Fibroblast of peridontal ligament (primary cell): Measurements from ENCODE around the gene DLGAP4.
A peak's percentile ranks its signal among the peaks of the same experiment; 100 is the strongest.
"Not testable (repeated sequence)": the region's sequence is repeated elsewhere in the genome, so short reads cannot be mapped to it uniquely, and the experiment has no call there.

Source experiments
- DNase-seq: peaks from one replicate; pipeline ENCODE4 v3.0.0-alpha.2; 2010; ENCODE audit errors: extremely low read depth

Gene DLGAP4

DNA sequence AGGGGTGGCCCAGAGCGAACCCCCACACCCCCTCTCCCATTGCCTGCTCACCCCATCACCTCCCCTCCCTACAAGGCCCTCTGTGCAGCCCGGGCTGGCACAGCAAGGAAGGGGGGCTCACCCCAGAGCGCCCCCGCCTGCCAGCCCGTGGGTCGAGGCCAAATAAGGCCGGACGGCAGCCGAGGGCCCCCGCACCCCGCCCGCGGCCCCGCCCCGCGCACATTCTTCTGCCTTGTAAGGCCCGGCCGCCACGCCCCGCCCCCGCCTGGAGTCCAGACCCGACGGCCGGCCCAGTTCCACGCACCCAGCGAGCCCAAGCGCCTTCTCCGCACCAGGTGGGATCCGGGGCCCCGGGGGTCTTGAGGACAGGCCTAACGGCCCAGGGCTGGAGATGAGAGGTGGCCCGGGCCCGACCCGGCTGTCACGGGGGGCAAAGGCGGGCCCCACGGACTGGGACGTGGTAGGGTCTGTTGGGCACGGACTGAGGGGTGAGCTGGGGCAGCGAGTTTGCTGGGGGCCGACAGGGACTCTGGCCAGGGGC is 235.2 kb downstream of the DLGAP4 start, which contains the start of gene MYL9:
MYL9 (plus strand) TSS at position 293 of the 541 bp plus-strand sequence. CDS start 3,366 bp downstream, outside the sequence.
- DNase-seq: peak; percentile 66

DNA sequence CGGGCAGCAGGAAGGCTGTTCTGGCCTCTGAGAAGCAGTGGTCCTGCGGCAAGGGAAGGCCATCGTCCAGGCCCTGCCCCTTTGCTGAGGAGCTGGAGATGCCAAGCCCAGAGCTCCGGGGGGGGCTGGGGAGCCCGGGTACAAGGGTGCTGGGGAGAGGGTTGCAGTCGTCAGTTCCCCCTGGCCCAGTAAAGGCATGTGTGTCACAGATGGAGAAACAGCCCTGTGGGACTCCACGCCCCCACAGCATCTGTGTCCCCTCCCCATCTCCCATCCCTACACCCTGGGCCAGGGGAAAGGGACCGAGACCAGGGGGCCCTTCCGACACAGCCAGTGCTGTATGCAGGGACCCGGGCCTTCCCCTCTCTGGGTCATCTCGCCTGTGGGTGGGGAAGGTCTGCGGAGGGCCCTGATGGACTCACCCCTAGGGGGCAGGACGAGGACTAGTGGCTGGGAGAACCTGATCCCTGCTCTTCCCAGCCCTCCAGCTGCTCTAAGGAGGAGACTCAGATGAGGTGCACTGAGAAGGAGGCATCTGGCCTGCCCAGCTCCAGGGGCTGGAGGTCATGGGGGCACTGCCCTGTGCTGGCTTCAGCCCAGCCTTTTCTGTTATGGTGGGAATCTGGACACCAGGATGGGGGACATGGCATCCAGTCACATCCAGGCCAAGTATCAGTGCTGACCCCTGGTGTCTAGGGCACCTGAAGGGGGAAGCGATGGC is 235.8 kb downstream of the DLGAP4 start:
- DNase-seq: peak; percentile 69

DNA sequence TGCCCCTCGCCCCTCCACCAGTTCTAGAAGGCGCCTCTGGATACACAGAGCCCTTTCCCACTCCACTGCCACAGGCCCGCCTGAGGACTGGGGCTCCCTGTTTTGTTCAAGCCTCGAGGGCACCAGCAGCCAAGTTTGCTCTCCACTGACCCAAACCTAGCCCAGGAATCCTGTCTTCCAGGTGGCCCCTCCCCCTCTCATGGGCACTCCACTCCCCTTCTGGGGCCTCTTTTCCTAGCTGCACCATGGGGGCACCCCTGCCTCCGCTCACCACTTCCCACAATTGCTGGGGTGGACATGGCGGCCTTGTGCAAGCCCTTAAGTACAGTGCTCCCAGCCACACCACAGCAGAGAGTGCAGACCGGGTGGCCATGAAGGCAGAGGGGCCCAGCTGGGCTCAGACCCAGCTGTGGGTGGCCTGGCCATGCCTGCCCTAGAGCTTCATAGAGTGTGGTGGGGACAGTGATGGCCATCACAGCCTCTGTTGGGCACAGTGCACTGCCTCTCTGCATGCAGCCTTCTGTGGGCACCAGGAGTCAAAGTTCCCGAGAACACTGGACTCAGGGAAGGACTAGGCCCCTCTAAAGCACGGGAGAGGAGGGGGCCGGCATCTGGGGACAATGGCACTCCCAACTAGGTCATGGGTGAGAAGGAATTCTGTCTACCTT is 236.5 kb downstream of the DLGAP4 start:
- no peak for DNase-seq

DNA sequence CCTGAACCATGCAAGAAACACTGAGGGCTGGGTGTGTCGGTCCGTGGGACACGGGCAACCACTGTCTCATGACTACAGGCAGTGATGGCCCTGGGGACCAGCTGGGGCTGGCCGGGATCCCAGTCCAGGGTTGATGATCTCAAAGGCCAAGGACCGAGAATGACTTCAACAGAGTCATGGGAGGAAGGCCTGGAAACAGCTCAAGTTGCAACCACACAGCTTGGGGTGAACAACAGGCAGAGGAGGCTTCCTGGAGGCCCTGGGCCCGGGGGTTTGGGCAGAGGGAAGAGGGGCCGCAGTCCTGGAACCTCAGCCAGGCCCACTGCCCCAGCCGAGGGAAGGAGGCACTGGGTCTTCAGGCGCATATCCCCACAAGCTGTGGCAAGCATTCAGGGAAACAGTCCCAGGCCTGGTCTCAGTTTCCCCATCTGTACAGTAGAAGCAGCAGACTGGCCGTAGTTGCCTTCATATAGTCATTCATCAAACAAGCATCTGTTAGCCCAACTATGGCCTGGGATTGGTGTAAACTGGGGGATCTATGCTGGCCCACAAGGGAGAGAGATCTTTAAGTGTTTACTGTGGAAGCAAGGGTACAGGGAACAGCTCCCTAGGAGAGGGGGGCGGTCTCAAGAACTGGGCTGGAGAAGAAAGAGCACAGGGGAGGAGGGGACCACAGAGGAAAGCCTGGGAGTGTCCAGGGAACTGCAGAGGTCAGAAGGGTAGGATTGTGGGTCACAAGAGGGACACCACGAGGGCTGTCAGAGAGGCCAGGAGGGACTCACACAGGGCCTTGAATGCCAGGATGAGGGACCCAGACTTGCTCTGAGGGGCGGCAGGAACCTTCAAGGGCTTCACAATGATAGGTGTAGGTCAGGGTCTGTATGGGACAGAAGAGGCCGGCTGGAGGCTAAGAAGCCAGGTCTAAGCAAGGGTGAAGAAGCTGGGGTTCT is 237.3 kb downstream of the DLGAP4 start:
- peak; percentile 93 for DNase-seq

DNA sequence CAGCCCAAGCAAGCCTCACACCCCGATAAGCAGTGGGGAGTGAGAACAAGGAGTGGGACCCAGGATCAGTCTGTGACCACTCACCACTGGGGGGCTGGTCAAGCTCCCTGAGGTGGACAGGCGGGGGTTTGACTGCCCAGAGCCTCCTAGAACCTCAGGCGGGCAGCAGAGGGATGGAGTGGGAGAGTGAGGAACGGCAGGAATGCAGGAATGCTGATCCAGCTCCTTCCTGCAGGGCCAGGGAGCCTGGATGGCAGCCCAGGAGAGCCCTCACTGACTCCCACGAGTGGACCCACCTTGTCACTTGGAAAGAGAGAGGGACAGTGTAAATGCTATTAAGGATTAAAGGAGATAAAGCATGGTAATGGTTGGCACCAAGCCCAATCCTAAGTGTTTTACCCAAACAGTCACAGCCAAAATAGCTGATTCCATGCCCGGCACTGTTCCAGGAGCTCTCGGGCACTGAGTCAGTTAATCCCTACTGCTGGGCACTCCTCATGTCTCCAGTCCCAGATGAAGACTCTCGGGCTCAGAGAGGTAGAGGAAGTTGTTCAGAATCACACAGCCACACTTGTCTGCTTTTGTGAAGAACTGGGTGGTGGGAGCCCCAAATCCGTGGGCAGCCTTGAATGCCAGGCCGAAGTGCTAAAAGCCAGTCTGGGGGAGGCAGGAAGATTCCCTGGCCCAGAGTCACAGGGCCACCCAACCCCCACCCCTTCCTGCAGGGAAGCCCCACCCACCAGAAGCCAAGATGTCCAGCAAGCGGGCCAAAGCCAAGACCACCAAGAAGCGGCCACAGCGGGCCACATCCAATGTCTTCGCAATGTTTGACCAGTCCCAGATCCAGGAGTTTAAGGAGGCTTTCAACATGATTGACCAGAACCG is 238.2 kb downstream of the DLGAP4 start:
- DNase-seq: peak; percentile 78

DNA sequence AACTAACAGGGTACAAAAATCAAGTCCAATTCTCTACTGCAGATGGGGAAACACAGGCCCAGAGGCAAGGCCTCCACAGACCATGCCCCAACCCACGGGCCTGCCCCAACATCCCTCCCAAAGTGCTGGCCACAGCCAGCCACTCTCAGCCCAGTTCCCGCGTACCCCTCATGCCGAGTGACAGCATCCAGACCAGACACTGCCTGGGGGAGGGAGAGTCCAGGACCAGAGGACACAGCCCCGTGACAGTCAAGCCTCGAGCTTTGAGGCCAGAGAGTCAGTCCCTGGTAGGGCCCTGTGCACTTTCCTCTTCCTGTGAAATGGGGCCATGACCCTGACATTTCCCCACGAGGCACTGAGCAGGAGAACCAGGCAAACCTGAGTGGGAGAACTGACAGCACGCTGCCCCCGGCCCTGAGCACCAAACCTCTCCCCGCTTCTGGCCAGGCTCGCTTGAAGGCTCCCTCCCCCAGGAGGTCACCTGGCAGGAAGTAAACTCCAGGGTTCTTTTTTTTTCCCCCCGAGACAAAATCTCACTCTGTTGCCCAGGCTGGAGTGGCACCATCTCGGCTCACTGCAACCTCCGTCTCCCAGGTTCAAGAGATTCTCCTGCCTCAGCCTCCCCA is 240.1 kb downstream of the DLGAP4 start:
- no peak for DNase-seq

DNA sequence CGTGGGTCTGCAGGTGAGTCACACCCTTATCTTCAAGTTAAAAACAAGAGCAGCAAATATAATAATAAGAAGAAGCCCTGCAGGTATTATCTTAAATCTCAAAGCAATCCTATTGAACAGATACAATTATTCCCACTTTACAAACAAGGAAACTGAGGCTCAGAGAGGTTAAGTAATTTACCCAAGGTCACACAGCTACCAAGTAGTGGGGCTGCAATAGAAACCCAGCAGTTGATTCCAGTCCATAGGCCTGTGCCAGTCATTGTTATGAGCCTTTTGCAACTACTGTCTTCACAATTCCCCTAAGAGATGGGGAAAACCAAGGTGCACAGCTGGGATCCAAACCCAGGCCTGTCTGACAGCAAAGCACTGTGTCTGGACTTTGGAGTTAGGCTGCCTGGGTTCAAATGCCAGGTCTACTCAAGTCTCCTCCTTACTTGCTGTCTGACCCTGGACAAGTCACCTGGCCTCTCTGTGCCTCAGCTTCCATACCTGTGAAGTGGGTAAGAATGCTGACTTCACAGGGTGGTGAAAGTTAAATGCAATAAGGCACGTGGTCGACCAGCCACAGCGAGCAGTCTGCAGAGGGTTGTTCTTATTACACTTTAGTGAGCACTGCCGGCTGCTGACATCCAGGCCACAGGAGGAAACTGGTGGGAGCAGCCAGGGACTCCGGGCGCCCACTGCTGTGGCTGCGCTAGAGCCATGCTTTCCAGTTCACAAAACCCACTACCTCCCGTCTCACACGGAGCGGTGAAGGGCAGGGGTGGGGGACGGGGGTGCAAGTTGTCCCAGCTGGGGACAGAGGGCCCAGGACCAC is 241.3 kb downstream of the DLGAP4 start:
- DNase-seq: no peak

DNA sequence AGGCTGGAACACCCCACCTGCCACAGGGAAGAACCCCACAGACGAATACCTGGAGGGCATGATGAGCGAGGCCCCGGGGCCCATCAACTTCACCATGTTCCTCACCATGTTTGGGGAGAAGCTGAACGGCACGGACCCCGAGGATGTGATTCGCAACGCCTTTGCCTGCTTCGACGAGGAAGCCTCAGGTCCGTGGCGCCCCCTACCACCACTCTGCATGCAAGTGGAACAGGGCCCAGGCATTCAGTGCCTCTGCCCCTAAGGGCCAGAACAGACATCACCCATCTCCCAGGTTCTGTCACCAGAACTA is 241.8 kb downstream of the DLGAP4 start:
- DNase-seq: no peak

DNA sequence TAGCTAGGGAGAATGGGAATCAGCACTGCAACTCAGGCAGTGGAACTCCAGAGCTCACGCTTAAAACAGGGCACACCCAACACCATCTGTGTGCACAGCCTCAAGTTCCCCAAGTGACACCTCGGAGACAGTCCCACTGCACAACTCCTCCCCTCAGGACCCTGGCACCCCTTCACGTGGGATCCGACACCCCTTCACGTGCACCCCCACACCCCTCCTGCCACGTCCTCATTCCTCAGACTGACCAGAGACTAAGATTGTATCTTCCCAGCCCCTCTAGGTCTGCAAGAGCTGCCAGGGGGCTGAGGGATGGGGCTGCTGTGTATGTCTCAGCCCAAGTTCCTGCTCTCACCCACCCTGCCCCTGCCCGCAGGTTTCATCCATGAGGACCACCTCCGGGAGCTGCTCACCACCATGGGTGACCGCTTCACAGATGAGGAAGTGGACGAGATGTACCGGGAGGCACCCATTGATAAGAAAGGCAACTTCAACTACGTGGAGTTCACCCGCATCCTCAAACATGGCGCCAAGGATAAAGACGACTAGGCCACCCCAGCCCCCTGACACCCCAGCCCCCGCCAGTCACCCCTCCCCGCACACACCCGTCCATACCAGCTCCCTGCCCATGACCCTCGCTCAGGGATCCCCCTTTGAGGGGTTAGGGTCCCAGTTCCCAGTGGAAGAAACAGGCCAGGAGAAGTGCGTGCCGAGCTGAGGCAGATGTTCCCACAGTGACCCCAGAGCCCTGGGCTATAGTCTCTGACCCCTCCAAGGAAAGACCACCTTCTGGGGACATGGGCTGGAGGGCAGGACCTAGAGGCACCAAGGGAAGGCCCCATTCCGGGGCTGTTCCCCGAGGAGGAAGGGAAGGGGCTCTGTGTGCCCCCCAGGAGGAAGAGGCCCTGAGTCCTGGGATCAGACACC is 242.8 kb downstream of the DLGAP4 start:
- DNase-seq: no peak

DNA sequence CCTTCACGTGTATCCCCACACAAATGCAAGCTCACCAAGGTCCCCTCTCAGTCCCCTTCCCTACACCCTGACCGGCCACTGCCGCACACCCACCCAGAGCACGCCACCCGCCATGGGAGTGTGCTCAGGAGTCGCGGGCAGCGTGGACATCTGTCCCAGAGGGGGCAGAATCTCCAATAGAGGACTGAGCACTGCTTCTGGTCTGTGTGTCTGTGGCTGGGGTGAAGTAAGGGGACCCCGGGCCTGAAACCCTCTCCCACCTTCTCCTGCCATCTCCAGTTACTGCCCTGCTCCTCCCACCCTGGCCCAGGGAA is 243.4 kb downstream of the DLGAP4 start:
- DNase-seq: no peak

DNA sequence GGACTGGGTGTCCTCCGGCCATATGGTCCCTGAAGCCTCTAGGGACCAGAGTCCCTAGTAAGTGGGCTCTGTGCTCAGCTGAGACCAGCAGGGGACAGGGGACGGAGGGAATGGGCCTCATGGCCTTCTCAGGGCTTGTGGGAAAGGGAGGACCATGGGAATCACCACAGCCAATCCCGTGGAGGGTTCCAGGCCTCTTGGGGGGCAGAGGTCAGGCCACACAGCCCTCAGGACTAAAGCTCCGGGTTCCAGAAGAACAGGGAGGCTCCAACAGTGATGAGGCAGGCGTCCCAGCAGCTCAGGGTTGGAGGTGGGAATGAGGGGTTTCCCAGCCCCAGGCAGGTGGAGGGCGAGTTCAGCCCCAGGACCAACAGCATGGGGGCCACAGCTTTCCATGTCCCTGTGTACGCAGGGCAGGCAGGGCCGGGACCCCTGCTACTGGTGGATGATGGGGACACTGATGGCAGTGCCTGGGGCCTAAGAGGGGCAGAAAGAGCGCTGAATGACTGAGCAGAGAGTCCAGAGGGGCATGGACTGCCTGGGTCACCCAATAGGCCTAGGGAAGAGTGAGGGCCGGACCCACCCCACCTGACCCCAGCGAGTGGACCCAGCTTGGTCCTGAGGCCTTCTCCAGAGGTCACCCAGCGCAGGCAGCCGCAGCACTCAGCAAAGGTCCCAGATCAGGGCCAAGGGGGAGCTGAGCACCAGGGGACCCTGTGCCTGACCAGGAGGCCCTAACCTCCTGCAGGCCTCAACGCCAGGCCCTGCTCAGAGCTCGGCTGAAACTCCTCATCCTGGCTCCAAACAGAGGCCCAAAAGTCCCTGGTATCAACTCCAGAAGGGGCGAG is 244.0 kb downstream of the DLGAP4 start:
- DNase-seq: no peak

DNA sequence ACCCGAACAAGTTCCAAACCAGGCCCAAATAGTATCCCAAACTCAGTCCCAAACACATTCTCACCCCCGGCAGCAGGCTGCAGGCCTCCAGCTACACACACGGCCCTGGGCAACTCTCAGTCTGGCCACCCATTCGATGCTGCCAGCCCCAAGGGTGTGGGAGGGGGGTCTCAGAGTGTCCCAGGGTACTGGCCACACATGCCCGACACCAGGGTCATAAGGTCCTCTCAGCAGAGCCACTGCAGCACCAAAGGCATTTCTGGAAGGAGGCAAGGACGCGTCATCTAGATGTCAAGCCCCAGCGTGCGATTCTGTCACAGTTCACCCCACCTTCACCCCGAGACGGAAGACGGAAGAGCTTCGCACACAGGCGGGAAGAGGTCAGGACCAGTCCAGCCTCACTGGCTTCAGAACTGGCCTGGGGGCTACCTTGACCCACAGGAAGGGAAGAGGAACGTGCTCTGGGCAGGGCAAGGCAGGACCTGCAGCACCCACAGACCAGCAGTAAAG is 244.7 kb downstream of the DLGAP4 start:
- DNase-seq: no peak

DNA sequence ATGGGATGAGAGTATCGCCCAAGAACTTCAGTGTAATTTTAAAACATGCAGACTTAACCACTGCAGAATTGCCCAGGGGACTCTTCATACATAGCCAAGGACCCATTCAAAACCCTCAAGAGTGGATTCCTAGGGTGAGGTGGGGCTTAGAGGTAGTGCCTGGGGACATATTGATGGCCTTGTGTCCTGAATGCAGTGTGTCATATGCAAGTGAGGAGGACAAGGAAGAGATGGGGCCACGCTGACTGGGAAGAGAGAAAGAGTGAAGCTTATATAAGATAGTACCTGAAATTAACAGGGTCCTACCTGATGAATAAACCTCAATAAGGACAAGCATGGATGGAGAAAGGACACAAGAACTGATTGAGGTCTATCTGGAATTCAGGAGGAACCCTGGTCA is 249.1 kb downstream of the DLGAP4 start:
- DNase-seq: no peak

DNA sequence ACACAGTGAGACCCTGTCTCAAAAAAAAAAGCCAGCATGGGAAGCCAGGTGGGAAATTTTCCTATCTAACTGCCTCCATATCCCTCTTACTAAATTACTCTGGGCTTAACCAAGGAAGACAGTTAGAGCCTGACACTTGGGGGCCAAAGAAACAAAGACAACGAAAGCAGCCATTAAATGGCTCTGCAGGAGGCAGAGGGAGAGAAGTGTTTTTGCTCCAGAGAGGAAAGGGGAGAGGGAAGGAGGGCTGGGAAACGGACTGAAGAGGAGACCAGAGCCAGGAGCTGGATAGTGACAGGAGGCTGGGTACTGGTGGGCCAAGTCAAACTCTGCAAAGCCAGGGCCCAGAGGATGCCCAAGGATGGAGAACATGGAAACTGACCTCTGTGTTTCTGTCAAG is 256.6 kb downstream of the DLGAP4 start:
- DNase-seq: no peak

DNA sequence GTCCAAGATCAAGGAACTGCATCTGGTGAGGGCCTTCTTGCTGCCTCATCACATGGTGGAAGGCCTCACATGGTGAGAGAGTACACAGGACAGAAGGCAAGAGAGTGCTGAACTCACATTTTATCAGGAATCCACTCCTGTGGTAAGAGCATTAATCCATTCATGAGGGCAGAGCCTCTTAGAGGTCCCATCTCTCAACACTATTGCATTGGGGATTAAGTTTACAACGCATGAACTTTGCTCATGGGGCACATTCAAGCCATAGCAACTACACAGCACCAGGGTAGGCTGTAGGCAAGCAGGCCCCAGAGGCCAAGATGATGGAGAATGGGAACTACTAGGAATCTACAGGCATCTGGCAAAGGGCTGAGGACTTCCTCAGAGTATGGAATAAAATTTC is 257.2 kb downstream of the DLGAP4 start:
- DNase-seq: no peak

DNA sequence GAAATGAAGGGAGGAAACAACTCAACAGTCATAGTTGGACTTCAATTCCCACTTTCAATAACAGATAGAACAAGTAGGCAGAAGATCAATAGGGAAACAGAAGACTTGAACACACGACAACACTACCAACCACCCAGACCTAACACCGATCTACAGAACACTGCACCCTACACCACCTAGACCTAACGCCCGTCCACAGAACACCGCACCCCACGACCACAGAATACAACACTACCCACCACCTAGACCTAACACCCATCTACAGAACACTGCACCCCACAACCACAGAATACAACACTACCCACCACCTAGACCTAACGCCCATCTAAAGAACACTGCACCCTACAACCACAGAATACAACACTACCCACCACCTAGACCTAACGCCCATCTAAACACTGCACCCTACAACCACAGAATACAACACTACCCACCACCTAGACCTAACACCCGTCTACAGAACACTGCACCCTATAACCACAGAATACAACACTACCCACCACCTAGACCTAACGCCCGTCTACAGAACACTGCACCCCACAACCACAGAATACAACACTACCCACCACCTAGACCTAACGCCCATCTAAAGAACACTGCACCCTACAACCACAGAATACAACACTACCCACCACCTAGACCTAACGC is 258.1 kb downstream of the DLGAP4 start:
- not testable (repeated sequence) for DNase-seq

DNA sequence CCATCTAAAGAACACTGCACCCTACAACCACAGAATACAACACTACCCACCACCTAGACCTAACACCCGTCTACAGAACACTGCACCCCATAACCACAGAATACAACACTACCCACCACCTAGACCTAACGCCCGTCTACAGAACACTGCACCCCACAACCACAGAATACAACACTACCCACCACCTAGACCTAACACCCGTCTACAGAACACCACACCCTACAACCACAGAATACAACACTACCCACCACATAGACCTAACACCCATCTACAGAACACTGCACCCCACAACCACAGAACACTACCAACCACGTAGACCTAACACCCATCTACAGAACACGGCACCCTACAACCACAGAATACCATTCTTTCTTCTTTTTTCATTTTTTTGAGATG is 258.6 kb downstream of the DLGAP4 start:
- DNase-seq: not testable (repeated sequence)
